ENCODE results near the gene NAA60. TPM values are rescaled to one million over a fixed set of nuclear protein-coding genes. Genes with fewer than 3 reads are reported as not detected.
"Not testable (repeated sequence)": the region's sequence is repeated elsewhere in the genome, so short reads cannot be mapped to it uniquely, and the experiment has no call there.

The NAA60 gene
- total and polyA plus RNA-seq, 2 experiments from 2014 or later = 32.4 to 36.5 TPM

- TF ChIP-seq ZNF462 (CRISPR knock-in tag; IDR thresholded peaks at IDR 0.05) (no peak), STAT1 (IDR thresholded peaks at IDR 0.05; ENCODE audit: unreplicated experiment) (no peak), EZH2 (IDR thresholded peaks at IDR 0.05; ENCODE audit: low read depth, unreplicated experiment) (no peak), ZNF114 (CRISPR knock-in tag; IDR thresholded peaks at IDR 0.05) (no peak)
These were observed 55.5 kb downstream of the NAA60 start (continued) for GRCh38 chr16:3498988-3499387.

- DNase-seq (ENCODE audit: low spot score); H3K36me3 ChIP-seq (ENCODE audit: insufficient read depth); H3K9me2 ChIP-seq (ENCODE audit: insufficient read depth); H3K27me3 Mint-ChIP-seq (ENCODE audit: insufficient read depth, low read depth, poor library complexity); H3K4me1 ChIP-seq (ENCODE audit: insufficient read depth); H3K27me3 ChIP-seq (ENCODE audit: insufficient read depth); H3K9me3 Mint-ChIP-seq; H3K79me2 ChIP-seq (replicated peaks; ENCODE audit: insufficient read depth); H4K20me1 ChIP-seq (replicated peaks; ENCODE audit: insufficient read depth); H3K36me3 Mint-ChIP-seq (ENCODE audit: low read depth): not testable (repeated sequence)
- Histone ChIP-seq H3F3A (replicated peaks; ENCODE audit: low read depth) (peaks cover 12% of the 10 kb centered on the region; the same call in 1 of the 2 replicates), H3K27ac (ENCODE audit: low read depth) (peak overlapping the region; percentile 91), H3K4me3 (peak overlapping the region; percentile 85), H3K4me2 (peak overlapping the region; percentile 73), H2AFZ (peak overlapping the region; percentile 93)
- peaks cover 12% of the 10 kb centered on the region for H3K4me1 Mint-ChIP-seq
- peak; percentile 3; the same call in 2 of the 3 replicates for ATAC-seq
- H3K4me3 Mint-ChIP-seq = peak overlapping the region; percentile 94
- H3K27ac Mint-ChIP-seq = peak overlapping the region; percentile 89
These were observed 57.9 kb downstream of the NAA60 start for GRCh38 chr16:3501412-3501761.

All from GM23338 (cell line).